Left lung (tissue), 10 donors: Measurements from ENCODE around the gene GRIN3B. TPM values are rescaled to one million over a fixed set of nuclear protein-coding genes. Genes with fewer than 3 reads are reported as not detected.

Source experiments
- ATAC-seq: fragments of 200-7000 bp; cut with Tn5 transposase; one replicate; pipeline ENCODE4 v1.9.1; 2020; ENCODE audit warnings: moderate library complexity
- DNase-seq, 4 donors: peaks; one replicate each; pipeline ENCODE4 v3.0.0-alpha.2; 2013 to 2020
- H3K27ac ChIP-seq, 2 donors: fragments of 200-600 bp; sonication (generic) in 1 of 2; one replicate each; pipeline versions ENCODE4 v1.5.0 to v1.8.0; 2020 to 2021
- H3K27me3 ChIP-seq, 2 donors: fragments of 200-600 bp; sonication (generic) in 1 of 2; one replicate each; pipeline versions ENCODE4 v1.5.0 to v1.8.0; 2020 to 2021
- H3K36me3 ChIP-seq, 2 donors: fragments of 200-600 bp; sonication (generic) in 1 of 2; one replicate each; pipeline versions ENCODE4 v1.5.0 to v1.8.0; 2020 to 2021
- H3K4me1 ChIP-seq, 2 donors: fragments of 200-600 bp; one replicate each; pipeline ENCODE4 v1.8.0; 2021
- H3K4me3 ChIP-seq, 2 donors: fragments of 200-600 bp; sonication (generic) in 1 of 2; one replicate each; pipeline versions ENCODE4 v1.5.0 to v1.8.0; 2020 to 2021; ENCODE audit warnings: mild to moderate bottlenecking in 1 of 2
- H3K9me3 ChIP-seq, 2 donors: fragments of 200-600 bp; sonication (generic) in 1 of 2; one replicate each; pipeline versions ENCODE4 v1.5.0 to v1.8.0; 2020 to 2021
- CTCF ChIP-seq, 2 donors: fragments of 200-600 bp; sonication (generic) in 1 of 2; IDR thresholded peaks; one replicate each; pipeline versions ENCODE4 v1.5.0 to v1.8.0; 2021; ENCODE audit warnings: antibody characterized with exemption in 2 of 2
- intact Hi-C, 2 donors: fragments of 100-400 bp; cut with DNase I; formaldehyde crosslinking; loops; one replicate each; pipeline versions ENCODE4 v1.11.2 to v1.14.2; 2022
- polyA plus RNA-seq, 6 donors: library from polyadenylated mRNA; unstranded; fragments of 120-200 nt; gene quantifications; one replicate each; pipeline ENCODE4 v1.2.1, GENCODE V29; 2013; ENCODE audit not compliant: insufficient read length in 6 of 6
- total RNA-seq, 2 donors: library from RNA; stranded (reverse); fragmentation: NEBNext Ultra II Directional; extraction: Animal tissue kit (Norgen Biotek cat#: 25700); gene quantifications; one replicate each; pipeline ENCODE4 v1.2.1, GENCODE V29; 2021
- donor health status: DM: no; HTN: yes; CAD: no.
- donor health status: DM: no; HTN: no; CAD: no.

Gene GRIN3B
- total and polyA plus RNA-seq, 8 donors: 0.37 to 2.7 (median 0.60) TPM; not detected in 1

- intact Hi-C loops: no loop called here
- no peak for TF ChIP-seq CTCF (IDR thresholded peaks at IDR 0.05)
- ATAC-seq (no peak), DNase-seq (peak in 1 of 4 donors; percentile 69)
- Histone ChIP-seq H3K27me3 (no peaks in the 10 kb centered on the region), H3K36me3 (peaks cover 0 to 54% of the 10 kb centered on the region in 2 donors), H3K4me3 (no peak overlapping the region), H3K27ac (no peak overlapping the region), H3K9me3 (no peaks in the 10 kb centered on the region), H3K4me1 (peaks cover 15 to 44% of the 10 kb centered on the region in 2 donors)
These were observed 42.7 kb downstream of the GRIN3B start for GRCh38 chr19:1042689-1043511.

- H3K27me3 ChIP-seq: no peaks in the 10 kb centered on the region
- TF ChIP-seq CTCF (IDR thresholded peaks at IDR 0.05): no peak
- intact Hi-C loops: no loop called here
- DNase-seq (peak in 1 of 4 donors; percentile 62), ATAC-seq (no peak)
- peaks cover 0 to 43% of the 10 kb centered on the region in 2 donors for H3K36me3 ChIP-seq
- peaks cover 15 to 20% of the 10 kb centered on the region in 2 donors for H3K4me1 ChIP-seq
- no peak overlapping the region for H3K4me3 ChIP-seq
- no peaks in the 10 kb centered on the region for H3K9me3 ChIP-seq
- H3K27ac ChIP-seq: no peak overlapping the region
These were observed 45.0 kb downstream of the GRIN3B start for GRCh38 chr19:1045247-1045603.

GRCh38 chr19:1046117-1046626 lies 46.0 kb downstream of the GRIN3B start:
- no peak for ATAC-seq
- TF ChIP-seq CTCF (IDR thresholded peaks at IDR 0.05): no peak
- DNase-seq: peak in 1 of 4 donors; percentile 76
- intact Hi-C loops: no loop called here
- Histone ChIP-seq H3K4me1 (peaks cover 6 to 11% of the 10 kb centered on the region in 2 donors), H3K4me3 (no peak overlapping the region), H3K27me3 (no peaks in the 10 kb centered on the region), H3K36me3 (peaks cover 0 to 43% of the 10 kb centered on the region in 2 donors), H3K27ac (no peak overlapping the region), H3K9me3 (no peaks in the 10 kb centered on the region)

GRCh38 chr19:1046836-1047695 lies 46.8 kb downstream of the GRIN3B start:
- no peak overlapping the region for H3K4me3 ChIP-seq
- intact Hi-C loops: no loop called here
- DNase-seq (peak in 1 of 4 donors; percentile 72), ATAC-seq (no peak)
- TF ChIP-seq CTCF (IDR thresholded peaks at IDR 0.05): no peak
- H3K27ac ChIP-seq: no peak overlapping the region
- H3K9me3 ChIP-seq: no peaks in the 10 kb centered on the region
- H3K4me1 ChIP-seq: peaks cover 0 to 2% of the 10 kb centered on the region in 2 donors
- H3K36me3 ChIP-seq: peaks cover 0 to 43% of the 10 kb centered on the region in 2 donors
- no peaks in the 10 kb centered on the region for H3K27me3 ChIP-seq
